GM21786 (cell line): ENCODE data around the gene SF3A2.

Experiments used
- ATAC-seq: cut with Tn5 transposase; IDR thresholded peaks from one replicate; pipeline ENCODE4 v1.9.1; 2021; ENCODE audit not compliant: unreplicated experiment

SF3A2 gene

DNA sequence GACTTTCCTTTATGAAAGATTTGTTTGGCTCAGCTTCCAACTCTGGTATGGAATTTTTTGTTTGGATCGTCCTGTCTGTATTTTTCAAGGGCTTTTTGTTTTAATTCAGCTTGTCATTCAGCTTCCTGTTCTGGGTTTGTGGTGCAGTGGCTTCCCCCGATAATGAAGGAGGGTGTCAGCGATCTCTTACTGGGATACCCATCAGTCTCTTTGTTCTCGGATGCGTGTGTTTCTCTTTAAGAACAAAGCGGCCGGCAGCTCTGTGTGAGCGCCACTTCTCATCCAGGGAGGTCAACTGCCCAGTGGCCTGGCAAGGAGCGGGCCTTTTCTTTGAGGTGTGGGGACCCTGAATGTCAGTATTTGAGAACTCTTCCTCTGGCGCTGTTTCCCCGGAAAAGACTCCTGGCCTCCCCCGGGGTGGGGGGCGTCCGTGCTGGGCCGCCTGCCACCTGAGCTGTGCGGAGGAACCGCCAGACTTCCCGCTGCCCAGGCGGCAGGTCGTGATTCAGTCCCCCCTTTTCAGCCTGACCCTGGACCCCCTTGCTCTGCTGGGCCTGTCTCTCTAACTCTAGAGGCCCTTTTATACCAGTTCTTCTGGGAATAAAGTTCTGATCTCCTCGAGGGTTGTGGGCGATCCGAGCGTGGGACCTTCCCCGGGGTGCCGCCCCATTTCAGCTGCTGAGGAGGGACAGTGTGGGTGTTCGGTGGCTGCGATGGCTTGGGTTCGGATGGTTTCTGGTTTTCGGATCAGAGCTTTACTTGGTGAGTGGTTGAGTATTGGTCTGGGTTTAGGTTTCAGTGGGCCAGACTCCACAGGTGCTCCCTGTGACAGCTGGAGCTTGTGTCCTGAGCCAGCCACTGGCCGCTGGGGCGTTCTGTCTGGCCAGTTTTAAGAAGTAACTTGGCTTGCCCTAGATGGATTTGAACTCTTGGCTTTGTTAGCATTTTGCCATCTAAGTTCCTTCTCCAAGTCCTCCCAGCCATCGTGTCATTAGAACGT lies 3.4 kb downstream of the SF3A2 start:
- ATAC-seq: no peak

DNA sequence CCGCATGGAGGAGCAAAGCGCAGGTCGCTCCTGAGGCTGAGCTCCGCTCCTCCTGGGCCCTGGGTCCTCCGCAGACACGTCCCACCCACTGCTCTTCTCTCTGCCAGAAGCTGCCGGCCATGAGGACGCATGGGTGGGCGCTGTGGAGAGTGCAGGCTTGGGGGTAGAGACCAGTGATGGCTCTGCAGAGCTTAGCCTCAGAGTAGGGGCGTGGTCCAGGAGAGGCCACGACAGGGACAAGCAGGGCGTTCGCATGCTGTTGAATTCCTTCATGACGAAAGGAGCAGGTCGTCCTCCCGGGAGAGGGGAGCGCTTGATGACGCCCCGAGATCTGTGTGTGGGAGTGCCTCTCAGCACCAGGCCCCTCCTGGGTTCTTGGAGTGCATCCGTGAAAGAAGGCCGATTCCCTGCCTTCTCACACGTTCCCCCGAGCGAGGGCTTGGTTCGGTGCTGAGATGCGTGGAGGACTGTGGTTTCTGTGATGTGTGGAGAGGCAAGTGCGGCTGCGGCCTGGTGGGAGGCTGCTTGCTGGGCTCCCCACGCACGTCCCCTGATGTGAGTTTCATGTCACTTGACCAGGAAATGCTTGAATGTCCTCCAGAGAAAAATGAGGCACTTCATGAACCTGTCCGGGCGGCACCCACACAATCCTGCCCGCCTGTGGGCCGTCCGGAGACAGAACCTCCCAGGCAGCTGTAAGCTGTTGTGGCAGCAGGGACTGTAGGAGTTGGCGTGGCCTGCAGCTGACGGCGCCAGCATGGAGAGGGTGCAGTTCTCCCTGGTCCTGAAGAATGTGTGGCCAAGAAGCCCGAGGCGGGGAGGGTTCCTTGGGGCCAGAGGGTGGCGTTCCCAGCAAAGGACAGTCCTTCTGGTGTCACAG lies 4.5 kb downstream of the SF3A2 start:
- ATAC-seq: no peak

DNA sequence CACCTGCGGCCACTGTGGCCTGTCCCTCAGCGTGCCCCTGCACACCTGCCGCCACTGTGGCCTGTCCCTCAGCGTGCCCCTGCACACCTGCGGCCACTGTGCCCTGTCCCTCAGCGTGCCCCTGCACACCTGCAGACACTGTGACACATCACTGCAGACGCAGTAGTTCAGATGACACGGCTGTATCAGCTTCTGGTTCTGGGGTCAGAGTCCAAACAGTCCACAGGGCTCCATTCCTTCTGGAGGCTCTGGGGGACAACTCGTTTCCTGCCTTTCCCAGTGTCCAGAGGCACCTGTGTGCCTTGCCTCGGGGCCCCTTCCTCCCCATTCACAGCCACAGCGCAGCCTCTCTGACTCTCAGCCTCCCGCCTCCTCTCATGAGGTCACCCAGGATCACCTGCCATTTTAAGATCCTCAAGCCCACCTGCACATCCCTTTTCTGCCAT lies 5.5 kb downstream of the SF3A2 start:
- no peak for ATAC-seq

DNA sequence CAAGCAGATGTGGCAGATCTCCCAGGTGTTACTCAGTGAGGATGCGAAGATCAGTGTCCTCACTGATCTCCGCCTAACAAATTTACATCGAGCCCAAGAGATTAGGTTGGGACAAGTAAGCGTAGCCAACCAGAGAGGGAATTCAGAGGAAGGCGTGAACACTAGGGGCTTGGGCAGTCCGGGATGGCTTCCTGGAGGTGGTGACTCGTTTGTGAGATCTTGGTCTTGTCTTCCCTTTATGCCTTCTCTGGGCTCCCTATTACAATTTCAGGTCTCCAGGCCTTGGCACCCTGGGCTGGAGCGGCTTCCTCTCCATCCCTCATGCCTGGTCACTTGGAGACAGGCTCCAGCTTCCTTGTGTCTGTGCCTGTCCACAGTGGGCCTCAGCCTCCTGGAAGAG lies 6.2 kb downstream of the SF3A2 start:
- no peak for ATAC-seq

GRCh38 chr19:2243274-2244124 lies 6.9 kb downstream of the SF3A2 start:
- ATAC-seq: no peak

- no peak for ATAC-seq
Measured at GRCh38 chr19:2244125-2244411, 7.4 kb downstream of the SF3A2 start.

GRCh38 chr19:2244486-2244885 lies 7.9 kb downstream of the SF3A2 start:
- no peak for ATAC-seq

- no peak for ATAC-seq
Measured at GRCh38 chr19:2245273-2245672, 8.6 kb downstream of the SF3A2 start.

DNA sequence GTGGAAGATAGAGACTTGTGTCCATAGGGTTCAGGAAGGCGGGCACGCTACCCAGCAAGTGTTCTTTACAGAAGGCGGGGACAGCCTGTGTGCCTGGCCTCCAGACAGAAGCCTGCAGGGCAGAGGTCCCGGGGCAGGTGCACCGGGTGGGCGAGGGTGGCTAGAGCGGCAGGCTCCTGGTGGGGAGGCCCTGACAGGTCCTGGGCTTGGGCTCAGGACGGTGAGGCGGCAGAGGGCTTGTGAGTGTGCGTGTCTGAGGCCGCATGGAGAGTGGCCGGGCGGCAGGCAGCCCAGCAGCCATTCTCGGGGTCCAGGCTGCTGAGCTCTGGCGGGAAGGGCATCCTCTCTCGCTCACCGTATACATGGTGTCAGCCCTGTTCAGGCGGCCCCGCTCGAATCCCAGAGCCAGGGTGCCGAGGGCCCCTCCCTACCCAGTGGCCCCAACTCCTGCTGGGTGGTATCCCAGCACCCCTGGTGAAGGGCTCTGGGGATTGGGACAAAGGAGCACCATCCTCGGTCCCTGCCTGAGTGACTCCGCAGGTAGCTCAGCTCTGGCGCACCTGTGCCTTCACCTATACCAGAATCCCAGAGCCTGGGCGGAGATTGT lies 9.5 kb downstream of the SF3A2 start:
- no peak for ATAC-seq

DNA sequence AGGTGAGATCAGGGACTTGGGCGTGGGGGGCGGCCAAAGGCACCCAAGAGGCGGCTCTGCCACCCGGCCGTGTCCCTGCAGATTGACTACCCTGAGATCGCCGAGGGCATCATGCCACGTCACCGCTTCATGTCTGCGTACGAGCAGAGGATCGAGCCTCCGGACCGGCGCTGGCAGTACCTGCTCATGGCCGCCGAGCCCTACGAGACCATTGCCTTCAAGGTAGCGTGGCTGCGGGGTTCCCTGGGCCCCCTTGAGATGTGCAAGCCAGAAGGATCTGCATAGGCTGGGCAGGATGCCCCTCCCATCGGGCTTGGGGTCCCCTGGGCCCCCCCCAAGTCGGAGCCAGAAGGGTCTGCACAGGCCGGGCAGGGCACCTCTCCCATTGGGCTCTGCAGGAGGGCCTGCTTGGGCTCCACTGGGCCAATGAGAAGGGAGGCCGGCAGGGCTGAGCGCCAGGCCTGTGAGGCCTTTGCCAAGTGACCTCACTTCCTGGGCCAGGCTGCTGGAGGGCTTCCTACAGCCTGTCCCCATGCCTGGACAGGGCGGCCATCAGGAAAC lies 10.3 kb downstream of the SF3A2 start:
- ATAC-seq: no peak

- no peak for ATAC-seq
Measured at GRCh38 chr19:2247433-2248101, 10.9 kb downstream of the SF3A2 start.

- no peak for ATAC-seq
Measured at GRCh38 chr19:2248136-2249009, 11.7 kb downstream of the SF3A2 start.

GRCh38 chr19:2249010-2249866 lies 12.6 kb downstream of the SF3A2 start, which contains the start of gene AMH:
Gene AMH, plus strand, starts transcription at chr19:2249323. Its CDS starts 10 bp downstream, at chr19:2249333.
- ATAC-seq: no peak

DNA sequence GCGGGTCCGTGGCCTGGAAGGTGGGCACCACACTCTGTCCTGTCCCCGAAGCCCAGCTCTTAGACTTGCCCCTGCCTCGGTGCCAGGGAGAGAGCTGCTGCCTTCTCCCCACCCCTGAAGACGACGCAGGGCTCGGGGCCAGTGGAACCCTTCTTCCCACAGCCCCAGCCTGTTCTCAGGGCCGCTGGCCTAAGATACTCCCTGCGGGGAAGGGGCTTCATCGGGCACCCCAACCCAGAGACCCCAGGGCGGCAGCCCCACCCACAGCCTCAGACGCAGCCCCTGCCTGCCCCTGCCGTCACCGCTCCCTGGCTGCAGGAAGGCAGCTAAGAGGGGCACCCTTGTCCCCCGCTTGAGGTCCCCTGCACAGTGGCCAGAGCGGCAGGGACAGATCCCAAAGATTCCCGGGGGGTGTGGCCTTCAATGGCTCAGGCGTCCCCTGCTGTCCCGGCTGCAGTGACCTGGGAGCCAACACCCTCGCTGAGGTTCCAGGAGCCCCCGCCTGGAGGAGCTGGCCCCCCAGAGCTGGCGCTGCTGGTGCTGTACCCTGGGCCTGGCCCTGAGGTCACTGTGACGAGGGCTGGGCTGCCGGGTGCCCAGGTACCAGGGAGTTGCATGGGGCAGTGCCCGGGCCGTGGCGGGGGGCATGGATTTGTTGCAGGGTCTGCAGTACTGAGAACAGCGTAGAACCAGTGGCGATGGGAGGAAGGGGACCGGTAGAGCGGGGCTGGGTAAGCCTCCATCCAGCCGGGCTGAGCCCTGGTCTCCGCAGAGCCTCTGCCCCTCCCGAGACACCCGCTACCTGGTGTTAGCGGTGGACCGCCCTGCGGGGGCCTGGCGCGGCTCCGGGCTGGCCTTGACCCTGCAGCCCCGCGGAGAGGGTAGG lies 13.5 kb downstream of the SF3A2 start:
- no peak for ATAC-seq

- no peak for ATAC-seq
Measured at GRCh38 chr19:2250766-2251105, 14.1 kb downstream of the SF3A2 start.

- ATAC-seq: no peak
Measured at GRCh38 chr19:2251106-2252054, 14.8 kb downstream of the SF3A2 start.
